SK-N-SH (cell line): Measurements from ENCODE around the gene STK32C. TPM values are rescaled to one million over a fixed set of nuclear protein-coding genes. Genes with fewer than 3 reads are reported as not detected.

Experiments used
- CTCF ChIA-PET: fragments of 300-600, 350-600 bp; formaldehyde crosslinking; extraction: SDS; loops from one replicate; lab custom pipeline; 2021; lab: Yijun Ruan, JAX
- POLR2A ChIA-PET: fragments of 350-600 bp; sonication (Branson Sonifier 250); formaldehyde crosslinking; extraction: SDS; loops from one replicate; lab custom pipeline; 2020; ENCODE audit warnings: antibody characterized with exemption, inconsistent platforms; lab: Yijun Ruan, JAX
- DNase-seq: peaks from one replicate; pipeline ENCODE4 v3.0.0; 2012
- H2AFZ ChIP-seq: fragments of 200-600 bp; sonication (generic); 2 replicates; pipeline ENCODE4 v1.8.1; 2016; ENCODE audit warnings: antibody characterized with exemption, mild to moderate bottlenecking, low read depth
- H3F3A ChIP-seq: fragments of 200-600 bp; sonication (generic); replicated peaks from 2 replicates; pipeline ENCODE3; 2016; ENCODE audit warnings: antibody characterized with exemption, mild to moderate bottlenecking; ENCODE audit not compliant: insufficient read depth
- H3K27ac ChIP-seq, 2 experiments: fragments of 200-500 bp in 1 of 2; fragments of 200-600 bp in 1 of 2; sonication (Bioruptor generic) in 1 of 2; sonication (generic), shearing (Covaris generic) in 1 of 2; 2 replicates each; pipeline versions ENCODE4 v1.5.1 to v1.6.1; 2014 to 2016; ENCODE audit warnings: low read depth in 2 of 2, inconsistent platforms in 1 of 2, low read length in 1 of 2, mild to moderate bottlenecking in 1 of 2, mixed read lengths in 1 of 2
- H3K27me3 ChIP-seq: fragments of 200-600 bp; sonication (generic), shearing (Covaris generic); 2 replicates; pipeline ENCODE4 v1.6.1; 2016; ENCODE audit warnings: mixed run types; ENCODE audit not compliant: insufficient read depth
- H3K36me3 ChIP-seq, 2 experiments: fragments of 200-500 bp in 1 of 2; fragments of 200-600 bp in 1 of 2; sonication (Bioruptor generic) in 1 of 2; sonication (generic) in 1 of 2; replicated peaks in 1 of 2; 2 replicates each; pipeline versions ENCODE3 to v1.5.1; 2014 to 2016; ENCODE audit warnings: low read length in 1 of 2, mild to moderate bottlenecking in 1 of 2; ENCODE audit not compliant: insufficient read depth in 2 of 2, control insufficient read depth in 1 of 2
- H3K4me1 ChIP-seq, 2 experiments: fragments of 200-500 bp in 1 of 2; fragments of 200-600 bp in 1 of 2; sonication (Bioruptor generic) in 1 of 2; sonication (generic), shearing (Covaris generic) in 1 of 2; 2 replicates each; pipeline versions ENCODE4 v1.5.1 to v1.6.1; 2014 to 2016; ENCODE audit warnings: low read depth in 1 of 2, low read length in 1 of 2, mixed run types in 1 of 2; ENCODE audit not compliant: insufficient read depth in 2 of 2, control insufficient read depth in 1 of 2
- H3K4me2 ChIP-seq: fragments of 200-600 bp; sonication (generic), shearing (Covaris generic); 2 replicates; pipeline ENCODE4 v1.6.1; 2017; ENCODE audit warnings: mixed run types
- H3K4me3 ChIP-seq, 2 experiments: fragments of 200-500 bp in 1 of 2; fragments of 200-600 bp in 1 of 2; sonication (Bioruptor generic) in 1 of 2; sonication (generic), shearing (Covaris generic) in 1 of 2; 2 replicates each; pipeline versions ENCODE4 v1.5.1 to v1.8.1; 2014 to 2016; ENCODE audit warnings: low read depth in 2 of 2, inconsistent platforms in 1 of 2, low read length in 1 of 2, mild to moderate bottlenecking in 1 of 2, mixed read lengths in 1 of 2, moderate library complexity in 1 of 2
- H3K79me2 ChIP-seq: fragments of 200-600 bp; sonication (generic); 2 replicates; pipeline ENCODE4 v1.8.1; 2017; ENCODE audit warnings: mild to moderate bottlenecking; ENCODE audit not compliant: insufficient read depth
- H3K9ac ChIP-seq: fragments of 200-600 bp; sonication (generic); 2 replicates; pipeline ENCODE4 v1.6.1; 2017; ENCODE audit warnings: mixed run types
- H3K9me2 ChIP-seq: fragments of 200-600 bp; sonication (generic); 2 replicates; pipeline ENCODE4 v1.6.1; 2017; ENCODE audit warnings: mixed run types
- H3K9me3 ChIP-seq: fragments of 200-600 bp; sonication (generic); 2 replicates; pipeline ENCODE4 v1.6.1; 2017; ENCODE audit warnings: mixed run types, mild to moderate bottlenecking, moderate library complexity
- H4K20me1 ChIP-seq: fragments of 200-600 bp; sonication (generic); 2 replicates; pipeline ENCODE4 v1.6.1; 2017; ENCODE audit warnings: mild to moderate bottlenecking, mixed run types; ENCODE audit not compliant: insufficient read depth
- CHD2 ChIP-seq: fragments of 150-350 bp; IDR thresholded peaks from 2 replicates; pipeline ENCODE4 v1.6.1; 2018; ENCODE audit warnings: low read length; ENCODE audit not compliant: partially characterized antibody
- EP300 ChIP-seq, 2 experiments: IDR thresholded peaks; 2 replicates each; pipeline versions ENCODE4 v1.4.0 to v1.6.1; 2012; ENCODE audit warnings: borderline replicate concordance in 1 of 2, low read depth in 1 of 2, low read length in 1 of 2
- EZH2phosphoT487 ChIP-seq: fragments of 200-600 bp; sonication (generic); IDR thresholded peaks from 2 replicates; pipeline ENCODE4 v1.6.1; 2017; ENCODE audit warnings: low read depth, mixed run types, mild to moderate bottlenecking, antibody characterized with exemption, moderate library complexity, borderline replicate concordance
- GABPA ChIP-seq: IDR thresholded peaks from 2 replicates; pipeline ENCODE4 v1.4.0; 2012; ENCODE audit warnings: low read depth, mild to moderate bottlenecking
- GATA2 ChIP-seq: sonication (generic); formaldehyde crosslinking; IDR thresholded peaks from 2 replicates; pipeline ENCODE4 v1.5.0; 2020; ENCODE audit warnings: mild to moderate bottlenecking, missing genetic modification reagents
- MXI1 ChIP-seq: IDR thresholded peaks from 2 replicates; pipeline ENCODE4 v1.6.1; 2012; ENCODE audit warnings: mild to moderate bottlenecking, low read depth, low read length, improper control_type of control experiment
- RAD21 ChIP-seq: IDR thresholded peaks from 2 replicates; pipeline ENCODE4 v1.6.1; 2012; ENCODE audit warnings: mild to moderate bottlenecking, low read length
- RXRA ChIP-seq: IDR thresholded peaks from 2 replicates; pipeline ENCODE4 v1.4.0; 2012; ENCODE audit warnings: low read depth, mild to moderate bottlenecking, borderline replicate concordance
- SIN3A ChIP-seq: IDR thresholded peaks from 2 replicates; pipeline ENCODE4 v1.6.1; 2012; ENCODE audit warnings: low read depth, mild to moderate bottlenecking, low read length, moderate library complexity, borderline replicate concordance
- USF2 ChIP-seq: fragments of 150-350 bp; IDR thresholded peaks from 2 replicates; pipeline ENCODE4 v1.6.1; 2017; ENCODE audit warnings: antibody characterized with exemption, low read length, low read depth, borderline replicate concordance
- ZBTB33 ChIP-seq: IDR thresholded peaks from 2 replicates; pipeline ENCODE4 v1.4.0; 2012; ENCODE audit warnings: low read depth, borderline replicate concordance
- WGBS: methylation state at CpG from one replicate; pipeline ENCODE4 v1.1.6; 2017; ENCODE audit warnings: low lambda C conversion rate; 5-methylcytosine and 5-hydroxymethylcytosine counted together
- polyA plus RNA-seq, 3 experiments: library from polyadenylated mRNA; depleted of rRNA; stranded (reverse); fragments of >200 nt; gene quantifications; 2 replicates each; pipeline ENCODE4 v1.2.3, GENCODE V29; 2012
- TF ChIP-seq, protein P1 (sequence below): fragments of 150-350 bp; IDR thresholded peaks from 2 replicates; pipeline ENCODE4 v1.6.1; 2016; ENCODE audit warnings: mild to moderate bottlenecking, low read depth, low read length

Gene STK32C
- polyA plus RNA-seq, 1 of the 3 experiments (the other 2 are of a cell fraction), result 27.8 TPM

- no peak for DNase-seq
- H3F3A ChIP-seq, result no peaks in the 10 kb centered on the region
- H3K36me3 ChIP-seq, result peaks cover 0 to 20% of the 10 kb centered on the region in 2 experiments
- H3K79me2 ChIP-seq, result no peaks in the 10 kb centered on the region
- no peaks in the 10 kb centered on the region; a peak in 1 of 4 replicates for H3K4me1 ChIP-seq
- 80% methylated on average over 9 of the region's 48 CpGs for WGBS
- H4K20me1 ChIP-seq, result no peaks in the 10 kb centered on the region
- POLR2A ChIA-PET, result no interaction called here
- H3K4me2 ChIP-seq, result no peak overlapping the region
- CTCF ChIA-PET, result interaction anchor here (1.3 kb wide), 1 partner anchor 158 kb away, joined by 3 read pairs; no protein-coding TSS in a partner anchor
- no peak overlapping the region for H3K9ac ChIP-seq
- TF ChIP-seq GATA2 (CRISPR knock-in tag) (no peak), ZBTB33 (no peak), GABPA (no peak), RXRA (no peak), EP300 (IDR thresholded peaks at IDR 0.05; ENCODE audit: borderline replicate concordance in 1 of 2, low read depth in 1 of 2, low read length in 1 of 2) (no peak), SIN3A (no peak), RAD21 (no peak), CHD2 (no peak), EZH2phosphoT487 (no peak), MXI1 (no peak), USF2 (no peak)
- TF ChIP-seq, protein P1, sequence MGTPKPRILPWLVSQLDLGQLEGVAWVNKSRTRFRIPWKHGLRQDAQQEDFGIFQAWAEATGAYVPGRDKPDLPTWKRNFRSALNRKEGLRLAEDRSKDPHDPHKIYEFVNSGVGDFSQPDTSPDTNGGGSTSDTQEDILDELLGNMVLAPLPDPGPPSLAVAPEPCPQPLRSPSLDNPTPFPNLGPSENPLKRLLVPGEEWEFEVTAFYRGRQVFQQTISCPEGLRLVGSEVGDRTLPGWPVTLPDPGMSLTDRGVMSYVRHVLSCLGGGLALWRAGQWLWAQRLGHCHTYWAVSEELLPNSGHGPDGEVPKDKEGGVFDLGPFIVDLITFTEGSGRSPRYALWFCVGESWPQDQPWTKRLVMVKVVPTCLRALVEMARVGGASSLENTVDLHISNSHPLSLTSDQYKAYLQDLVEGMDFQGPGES, result no peak
- H3K9me3 ChIP-seq, result no peaks in the 10 kb centered on the region
- no peak overlapping the region for H3K4me3 ChIP-seq
- no peak overlapping the region for H2AFZ ChIP-seq
- no peak overlapping the region for H3K27ac ChIP-seq
- no peaks in the 10 kb centered on the region for H3K27me3 ChIP-seq
- H3K9me2 ChIP-seq, result no peaks in the 10 kb centered on the region
Measured at GRCh38 chr10:132202070-132202970, 105.4 kb downstream of the STK32C start.
